ENCODE data around the gene NINL.

DNA sequence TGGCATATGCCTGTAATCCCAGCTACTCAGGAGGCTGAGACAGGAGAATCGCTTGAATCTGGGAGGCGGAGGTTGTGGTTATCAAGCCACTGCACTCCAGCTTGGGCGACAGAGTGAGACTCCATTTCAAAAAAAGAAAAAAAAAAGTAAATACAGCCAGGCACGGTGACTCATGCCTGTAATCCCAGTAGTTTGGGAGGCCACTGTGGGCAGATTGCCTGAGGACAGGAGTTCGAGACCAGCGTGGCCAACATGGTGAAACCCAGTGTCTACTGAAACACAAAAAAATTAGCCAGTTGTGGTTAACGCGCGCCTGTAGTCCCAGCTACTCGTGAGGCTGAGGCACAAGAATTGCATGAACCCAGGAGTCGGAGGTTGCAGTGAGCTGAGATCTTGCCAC, 1.5 kb upstream of the NINL start:
- TF ChIP-seq, protein P1, sequence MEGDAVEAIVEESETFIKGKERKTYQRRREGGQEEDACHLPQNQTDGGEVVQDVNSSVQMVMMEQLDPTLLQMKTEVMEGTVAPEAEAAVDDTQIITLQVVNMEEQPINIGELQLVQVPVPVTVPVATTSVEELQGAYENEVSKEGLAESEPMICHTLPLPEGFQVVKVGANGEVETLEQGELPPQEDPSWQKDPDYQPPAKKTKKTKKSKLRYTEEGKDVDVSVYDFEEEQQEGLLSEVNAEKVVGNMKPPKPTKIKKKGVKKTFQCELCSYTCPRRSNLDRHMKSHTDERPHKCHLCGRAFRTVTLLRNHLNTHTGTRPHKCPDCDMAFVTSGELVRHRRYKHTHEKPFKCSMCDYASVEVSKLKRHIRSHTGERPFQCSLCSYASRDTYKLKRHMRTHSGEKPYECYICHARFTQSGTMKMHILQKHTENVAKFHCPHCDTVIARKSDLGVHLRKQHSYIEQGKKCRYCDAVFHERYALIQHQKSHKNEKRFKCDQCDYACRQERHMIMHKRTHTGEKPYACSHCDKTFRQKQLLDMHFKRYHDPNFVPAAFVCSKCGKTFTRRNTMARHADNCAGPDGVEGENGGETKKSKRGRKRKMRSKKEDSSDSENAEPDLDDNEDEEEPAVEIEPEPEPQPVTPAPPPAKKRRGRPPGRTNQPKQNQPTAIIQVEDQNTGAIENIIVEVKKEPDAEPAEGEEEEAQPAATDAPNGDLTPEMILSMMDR (IDR thresholded peaks at IDR 0.05) = no peak
- TF ChIP-seq NFIC (IDR thresholded peaks at IDR 0.05; ENCODE audit: borderline replicate concordance) = no peak
- TF ChIP-seq EP300 (IDR thresholded peaks at IDR 0.05; ENCODE audit: borderline replicate concordance in 1 of 2, low read depth in 1 of 2, low read length in 1 of 2) = no peak
- TF ChIP-seq FOXM1 (IDR thresholded peaks at IDR 0.05; ENCODE audit: low read depth) = no peak
- no peak for TF ChIP-seq TCF12 (IDR thresholded peaks at IDR 0.05)
- TF ChIP-seq, protein P2, sequence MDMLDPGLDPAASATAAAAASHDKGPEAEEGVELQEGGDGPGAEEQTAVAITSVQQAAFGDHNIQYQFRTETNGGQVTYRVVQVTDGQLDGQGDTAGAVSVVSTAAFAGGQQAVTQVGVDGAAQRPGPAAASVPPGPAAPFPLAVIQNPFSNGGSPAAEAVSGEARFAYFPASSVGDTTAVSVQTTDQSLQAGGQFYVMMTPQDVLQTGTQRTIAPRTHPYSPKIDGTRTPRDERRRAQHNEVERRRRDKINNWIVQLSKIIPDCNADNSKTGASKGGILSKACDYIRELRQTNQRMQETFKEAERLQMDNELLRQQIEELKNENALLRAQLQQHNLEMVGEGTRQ (IDR thresholded peaks at IDR 0.05; ENCODE audit: borderline replicate concordance, low read depth, low read length) = no peak
- no peak for TF ChIP-seq TAF1 (IDR thresholded peaks at IDR 0.05; ENCODE audit: borderline replicate concordance, low read depth, low read length)
- no peak for TF ChIP-seq NRF1 (IDR thresholded peaks at IDR 0.05; ENCODE audit: low read depth, low read length)
- no peak for TF ChIP-seq EZH2phosphoT487 (IDR thresholded peaks at IDR 0.05; ENCODE audit: borderline replicate concordance, low read depth)
- TF ChIP-seq ELF1 (IDR thresholded peaks at IDR 0.05) = no peak

Measured in SK-N-SH (cell line).